ENCODE measurements around the gene EPHB2. TPM values are rescaled to one million over a fixed set of nuclear protein-coding genes. Genes with fewer than 3 reads are reported as not detected.

Gene EPHB2
- total and polyA plus RNA-seq, 9 donors, result 2.5 to 55.1 (median 15.1) TPM

DNA sequence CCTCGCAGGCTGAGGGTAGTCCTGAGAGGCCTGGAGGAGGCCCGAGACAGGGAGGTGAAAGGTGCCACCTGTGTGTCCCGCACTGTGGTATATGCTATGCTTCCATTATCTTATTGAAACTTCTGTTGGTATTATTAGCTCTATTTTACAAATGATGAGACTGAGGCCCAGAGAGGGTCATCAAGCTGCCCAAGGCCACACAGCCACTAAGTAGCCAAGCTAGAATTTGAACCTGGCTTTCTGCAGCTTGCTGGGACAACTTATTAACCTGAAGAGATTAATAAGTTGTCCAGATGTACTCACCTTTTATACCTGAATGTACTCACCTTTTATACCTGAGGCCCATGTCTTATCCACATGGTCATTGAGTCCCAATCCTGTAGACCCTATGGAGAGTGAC lies 83.0 kb downstream of the EPHB2 start:
- Histone ChIP-seq H3K9me3 (no peaks in the 10 kb centered on the region), H3K27ac (peak overlapping the region in 1 of 2 donors; percentile 76), H3K36me3 (no peaks in the 10 kb centered on the region), H3K4me1 (ENCODE audit: insufficient read depth) (peaks cover 40% of the 10 kb centered on the region), H3K27me3 (no peaks in the 10 kb centered on the region), H3K4me3 (no peak overlapping the region)
- WGBS, 3 donors, result 85 to 91% (median 87%) methylated on average over 3 of the region's 3 CpGs
- TF ChIP-seq EP300 (IDR thresholded peaks at IDR 0.05), result no peak
- TF ChIP-seq POLR2A (IDR thresholded peaks at IDR 0.05), result no peak
- TF ChIP-seq CTCF (IDR thresholded peaks at IDR 0.05), result no peak
- no peak for DNase-seq
- intact Hi-C loops (cut with DNase I), result no loop called here

DNA sequence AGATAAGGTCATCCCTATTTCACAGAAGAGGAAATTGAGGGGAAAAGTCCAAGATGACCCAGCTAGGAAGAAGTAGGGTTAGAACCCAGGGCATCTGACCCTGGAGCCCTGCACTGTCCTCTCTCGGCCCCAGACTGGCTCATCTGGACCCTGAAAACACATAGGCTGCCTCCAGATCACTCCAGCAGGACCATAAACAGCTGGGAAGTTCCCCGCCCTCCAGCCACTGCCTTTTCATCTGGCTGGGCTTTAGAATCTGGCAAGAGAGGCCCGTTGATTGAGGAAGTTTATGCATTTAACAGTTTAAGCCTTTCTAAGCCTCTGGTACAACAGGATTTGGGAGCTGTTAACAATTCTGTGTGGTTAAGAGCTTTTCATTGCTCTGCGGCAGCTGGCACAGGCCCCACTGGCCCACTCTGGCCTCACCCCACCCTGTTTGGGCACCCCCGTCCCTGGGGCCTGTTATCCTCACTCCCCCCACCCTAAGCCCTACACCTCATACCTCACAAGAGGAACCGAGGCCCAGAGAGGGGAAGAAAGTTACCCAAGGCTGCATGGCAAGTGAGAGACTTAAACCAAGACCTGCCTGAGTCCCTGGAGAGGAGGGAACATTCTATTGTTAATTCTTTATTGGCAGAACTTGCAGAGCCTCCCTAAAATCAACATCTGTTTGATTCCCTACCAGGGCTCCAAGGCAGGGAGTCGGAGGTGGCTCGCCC lies 84.2 kb downstream of the EPHB2 start:
- 21 to 25% (median 23%) methylated on average over 8 of the region's 8 CpGs for WGBS, 3 donors
- DNase-seq, result peak in 1 of 5 donors; percentile 54
- H3K4me3 ChIP-seq, result no peak overlapping the region
- peaks cover 37% of the 10 kb centered on the region for H3K4me1 ChIP-seq (ENCODE audit: insufficient read depth)
- H3K9me3 ChIP-seq, result no peaks in the 10 kb centered on the region
- peak overlapping the region; percentile 40 to 76 for H3K27ac ChIP-seq
- no peak for TF ChIP-seq CTCF (IDR thresholded peaks at IDR 0.05)
- no peak for TF ChIP-seq POLR2A (IDR thresholded peaks at IDR 0.05)
- TF ChIP-seq EP300 (IDR thresholded peaks at IDR 0.05), result no peak
- no peaks in the 10 kb centered on the region for H3K27me3 ChIP-seq
- intact Hi-C loops (cut with DNase I), result no loop called here
- H3K36me3 ChIP-seq, result no peaks in the 10 kb centered on the region

GRCh38 chr1:22795366-22795714 lies 84.7 kb downstream of the EPHB2 start:
- Histone ChIP-seq H3K9me3 (no peaks in the 10 kb centered on the region), H3K4me3 (no peak overlapping the region), H3K27ac (peak overlapping the region in 1 of 2 donors; percentile 76), H3K27me3 (no peaks in the 10 kb centered on the region), H3K36me3 (no peaks in the 10 kb centered on the region), H3K4me1 (ENCODE audit: insufficient read depth) (peaks cover 35% of the 10 kb centered on the region)
- no peak for DNase-seq
- intact Hi-C loops (cut with DNase I), result no loop called here
- TF ChIP-seq POLR2A (IDR thresholded peaks at IDR 0.05) (no peak), CTCF (IDR thresholded peaks at IDR 0.05) (no peak), EP300 (IDR thresholded peaks at IDR 0.05) (no peak)
- WGBS, 3 donors, result 40 to 69% (median 60%) methylated on average over 4 of the region's 4 CpGs

GRCh38 chr1:22796642-22797041 lies 86.0 kb downstream of the EPHB2 start:
- H3K27ac ChIP-seq, result peak overlapping the region; percentile 60 to 76
- no peaks in the 10 kb centered on the region for H3K36me3 ChIP-seq

More at GRCh38 chr1:22796642-22797041, 86.0 kb downstream of the EPHB2 start:
- Histone ChIP-seq H3K4me3 (no peak overlapping the region), H3K4me1 (ENCODE audit: insufficient read depth) (peaks cover 32% of the 10 kb centered on the region), H3K9me3 (no peaks in the 10 kb centered on the region), H3K27me3 (no peaks in the 10 kb centered on the region)
- TF ChIP-seq POLR2A (IDR thresholded peaks at IDR 0.05) (no peak), CTCF (IDR thresholded peaks at IDR 0.05) (no peak), EP300 (IDR thresholded peaks at IDR 0.05) (no peak)
- DNase-seq, result no peak
- intact Hi-C loops (cut with DNase I), result no loop called here
- 21 to 56% (median 24%) methylated on average over 4 of the region's 4 CpGs for WGBS, 3 donors
